K562 (cell line): ENCODE measurements around the gene CNTF. TPM values are rescaled to one million over a fixed set of nuclear protein-coding genes. Genes with fewer than 3 reads are reported as not detected.

Experiments used
- ATAC-seq: fragments of 200-7000 bp; cut with Tn5 transposase; 3 replicates; pipeline ENCODE4 v1.9.1; 2020; ENCODE audit warnings: moderate library complexity
- BruUV-seq: library from RNA; stranded (reverse); fragments of 400-500 nt; replicated peaks from 2 replicates; lab custom pipeline; 2021; lab: Mats Ljungman, UMichigan
- CTCF ChIA-PET: fragments of 300-600 bp; formaldehyde crosslinking; extraction: SDS; loops from one replicate; lab custom pipeline; 2021; ENCODE audit warnings: low intra/inter-chr PET ratio; lab: Yijun Ruan, JAX
- POLR2A ChIA-PET: fragments of 300-600, 350-650 bp; sonication (Branson Sonifier 250); formaldehyde crosslinking; extraction: SDS; loops from one replicate; lab custom pipeline; 2021; ENCODE audit warnings: antibody characterized with exemption, inconsistent platforms; lab: Yijun Ruan, JAX
- DNase-seq, 4 experiments: peaks; one replicate each; pipeline versions ENCODE4 v3.0.0 to v3.0.0-alpha.2; 2011 to 2018; ENCODE audit warnings: low spot score in 3 of 4, mixed read lengths in 3 of 4; ENCODE audit errors: extremely low read depth in 1 of 4
- FAIRE-seq: peaks from 2 replicates; lab custom pipeline; 2011; peaks lifted over from hg19 to GRCh38; lab: Jason Lieb, UNC
- H2AFZ ChIP-seq: 2 replicates; pipeline ENCODE4 v1.6.0; 2011; ENCODE audit warnings: low read depth, low read length, control low read depth, inconsistent platforms
- H3K27ac ChIP-seq: fragments of 200-600 bp; 3 replicates; pipeline ENCODE4 v1.8.0; 2011; ENCODE audit warnings: low read depth, mild to moderate bottlenecking, control low read depth, inconsistent platforms, low read length, moderate library complexity, mixed read lengths; ENCODE audit errors: extremely low read depth
- H3K27me3 ChIP-seq, 2 experiments: fragments of 300-600 bp in 1 of 2; 2 replicates in 1 of 2; 3 replicates in 1 of 2; pipeline versions ENCODE4 v1.6.0 to v1.8.0; 2011; ENCODE audit warnings: inconsistent platforms in 2 of 2, low read length in 2 of 2, mild to moderate bottlenecking in 1 of 2, mixed read lengths in 1 of 2, moderate library complexity in 1 of 2; ENCODE audit not compliant: control insufficient read depth in 2 of 2, insufficient read depth in 2 of 2
- H3K36me3 ChIP-seq: fragments of 300-600 bp; 3 replicates; pipeline ENCODE4 v1.8.0; 2011; ENCODE audit warnings: mild to moderate bottlenecking, low read length, inconsistent platforms; ENCODE audit not compliant: control insufficient read depth, insufficient read depth
- H3K4me1 ChIP-seq, 2 experiments: fragments of 200-600 bp in 1 of 2; replicated peaks in 1 of 2; 2 replicates in 1 of 2; 3 replicates in 1 of 2; pipeline versions ENCODE4 v1.5.1 to v1.8.0; 2011; ENCODE audit warnings: inconsistent platforms in 2 of 2, low read length in 2 of 2, mild to moderate bottlenecking in 1 of 2, mixed read lengths in 1 of 2, moderate library complexity in 1 of 2; ENCODE audit not compliant: control insufficient read depth in 2 of 2, insufficient read depth in 2 of 2
- H3K4me2 ChIP-seq: 2 replicates; pipeline ENCODE4 v1.6.1; 2011; ENCODE audit warnings: low read length, control low read depth, inconsistent platforms, mixed read lengths; ENCODE audit not compliant: insufficient read depth
- H3K4me3 ChIP-seq: fragments of 200-600 bp; sonication (generic), shearing (Covaris generic); 2 replicates; pipeline ENCODE4 v1.5.1; 2016; ENCODE audit warnings: control low read depth, inconsistent platforms
- H3K79me2 ChIP-seq: fragments of 200-600 bp; 3 replicates; pipeline ENCODE4 v1.8.0; 2011; ENCODE audit warnings: low read length, inconsistent platforms; ENCODE audit not compliant: control insufficient read depth, insufficient read depth
- H3K9ac ChIP-seq, 2 experiments: 2 replicates each; pipeline versions ENCODE4 v1.6.0 to v1.6.1; 2011; ENCODE audit warnings: low read depth in 2 of 2, low read length in 2 of 2, control low read depth in 1 of 2, inconsistent platforms in 1 of 2, mild to moderate bottlenecking in 1 of 2, mixed read lengths in 1 of 2; ENCODE audit not compliant: insufficient read depth in 1 of 2
- H3K9me1 ChIP-seq: one replicate; pipeline ENCODE4 v1.6.0; 2011; ENCODE audit warnings: inconsistent platforms, mild to moderate bottlenecking, low read length, moderate library complexity; ENCODE audit not compliant: control insufficient read depth, insufficient read depth
- H3K9me3 ChIP-seq: replicated peaks from 2 replicates; pipeline ENCODE4 v1.5.1; 2011; ENCODE audit warnings: low read depth, low read length, inconsistent platforms; ENCODE audit not compliant: control insufficient read depth, insufficient read depth
- H4K20me1 ChIP-seq: replicated peaks from 2 replicates; pipeline ENCODE4 v1.6.1; 2011; ENCODE audit warnings: low read length, inconsistent platforms, mixed read lengths; ENCODE audit not compliant: control insufficient read depth, insufficient read depth
- C11orf30 ChIP-seq: fragments of 450-650 bp; IDR thresholded peaks from 2 replicates; pipeline ENCODE4 v1.6.1; 2016; ENCODE audit warnings: low read depth, mild to moderate bottlenecking
- CEBPB ChIP-seq: fragments of 450-650 bp; IDR thresholded peaks from 2 replicates; pipeline ENCODE4 v1.6.1; 2016; ENCODE audit warnings: missing genetic modification characterization, missing compliant biosample characterization
- CEBPG ChIP-seq, 3 experiments: fragments of 200-800 bp in 1 of 3; sonication (Bioruptor generic) in 1 of 3; sonication (generic) in 1 of 3; formaldehyde crosslinking in 1 of 3; IDR thresholded peaks in 2 of 3; conservative IDR thresholded peaks in 1 of 3; 2 replicates each; pipeline versions ENCODE4 v1.6.1 to v1.8.0; 2016 to 2022; ENCODE audit warnings: missing compliant biosample characterization in 2 of 3, missing genetic modification characterization in 2 of 3, mild to moderate bottlenecking in 1 of 3, missing genetic modification reagents in 1 of 3
- FOXJ2 ChIP-seq: fragments of 200-800 bp; sonication (Bioruptor generic); IDR thresholded peaks from 2 replicates; pipeline ENCODE4 v1.6.1; 2016; ENCODE audit warnings: missing genetic modification characterization, missing compliant biosample characterization
- FOXM1 ChIP-seq, 2 experiments: fragments of 450-650 bp in 1 of 2; sonication (generic) in 1 of 2; formaldehyde crosslinking in 1 of 2; IDR thresholded peaks; 2 replicates each; pipeline versions ENCODE4 v1.6.1 to v1.9.0; 2017 to 2022; ENCODE audit warnings: low read depth in 2 of 2, mild to moderate bottlenecking in 2 of 2, missing genetic modification reagents in 1 of 2, moderate library complexity in 1 of 2
- HINFP ChIP-seq: fragments of 450-650 bp; conservative IDR thresholded peaks from 2 replicates; pipeline ENCODE4 v1.6.1; 2016; ENCODE audit warnings: missing genetic modification characterization, low read depth, mild to moderate bottlenecking, control low read depth, missing compliant biosample characterization
- MAFF ChIP-seq: IDR thresholded peaks from 2 replicates; pipeline ENCODE4 v1.6.1; 2012; ENCODE audit warnings: low read length, improper control_type of control experiment
- MAFG ChIP-seq: fragments of 450-650 bp; conservative IDR thresholded peaks from 2 replicates; pipeline ENCODE4 v1.6.1; 2016; ENCODE audit warnings: missing genetic modification characterization, missing compliant biosample characterization
- MAFK ChIP-seq: IDR thresholded peaks from 2 replicates; pipeline ENCODE4 v1.6.1; 2011; ENCODE audit warnings: low read length, improper control_type of control experiment
- POLR2B ChIP-seq: fragments of 450-650 bp; IDR thresholded peaks from 2 replicates; pipeline ENCODE4 v1.6.1; 2018; ENCODE audit warnings: low read depth; ENCODE audit not compliant: partially characterized antibody
- TRIM24 ChIP-seq, 2 experiments: fragments of 450-650 bp; IDR thresholded peaks; 2 replicates each; pipeline ENCODE4 v1.6.1; 2016
- ZNF316 ChIP-seq: fragments of 450-650 bp; IDR thresholded peaks from 2 replicates; pipeline ENCODE4 v1.6.1; 2016
- ZNF668 ChIP-seq: fragments of 250-450 bp; sonication (Bioruptor Pico); IDR thresholded peaks from 2 replicates; pipeline ENCODE4 v1.8.0; 2022; ENCODE audit warnings: mild to moderate bottlenecking, inconsistent platforms
- WGBS: fragments of 100-300 bp; shearing (Covaris generic); methylation state at CpG from one replicate; pipeline ENCODE4 v1.1.6; 2016; ENCODE audit warnings: low coverage, mixed read lengths; ENCODE audit not compliant: insufficient coverage; ENCODE audit errors: missing lambda C conversion rate; 5-methylcytosine and 5-hydroxymethylcytosine counted together
- in situ Hi-C: fragments of 300-500 bp; cut with MboI; formaldehyde crosslinking; loops from 4 replicates; pipeline ENCODE4 v1.15.0; 2018; ENCODE audit warnings: inconsistent platforms, mixed read lengths
- intact Hi-C: fragments of 100-400 bp; cut with micrococcal nuclease; formaldehyde crosslinking; loops from 2 replicates; pipeline ENCODE4 v1.14.2; 2022
- polyA plus RNA-seq, 8 experiments: library from polyadenylated mRNA; depleted of rRNA in 4 of 8; stranded (reverse) in 5 of 8; unstranded in 3 of 8; fragments of >200 nt; fragmentation: Nextera tagmentation in 2 of 8; fragmentation: Illumina TruSeq in 1 of 8; extraction: Ambion mirVana in 2 of 8; extraction: Trizol in 1 of 8; gene quantifications; 2 replicates each; pipeline versions ENCODE4 v1.2.1 to v1.2.3, GENCODE V29; 2011 to 2014; ENCODE audit warnings: inconsistent platforms in 1 of 8, missing spikeins in 1 of 8
- total RNA-seq, 7 experiments: library from RNA; depleted of rRNA in 6 of 7; stranded (reverse); fragments of >200 nt in 6 of 7; fragmentation: Illumina TruSeq in 2 of 7; extraction: Trizol in 2 of 7; gene quantifications; 2 replicates each; pipeline versions ENCODE4 v1.2.1 to v1.2.3, GENCODE V29; 2011 to 2021; ENCODE audit warnings: low replicate concordance in 1 of 7
- TF ChIP-seq, protein P1 (sequence below): fragments of 250-450 bp; sonication (Bioruptor Pico); IDR thresholded peaks from 2 replicates; pipeline ENCODE4 v1.5.0; 2021; ENCODE audit warnings: mild to moderate bottlenecking, borderline replicate concordance

Gene CNTF
- total and polyA plus RNA-seq, 9 of the 15 experiments (the other 6 are each of a cell fraction or from before 2014, with no cell fraction given) = 0.17 to 5.0 (median 2.3) TPM

GRCh38 chr11:58625826-58626460 is 3.5 kb downstream of the CNTF start (continued):
- TF ChIP-seq, protein P1, sequence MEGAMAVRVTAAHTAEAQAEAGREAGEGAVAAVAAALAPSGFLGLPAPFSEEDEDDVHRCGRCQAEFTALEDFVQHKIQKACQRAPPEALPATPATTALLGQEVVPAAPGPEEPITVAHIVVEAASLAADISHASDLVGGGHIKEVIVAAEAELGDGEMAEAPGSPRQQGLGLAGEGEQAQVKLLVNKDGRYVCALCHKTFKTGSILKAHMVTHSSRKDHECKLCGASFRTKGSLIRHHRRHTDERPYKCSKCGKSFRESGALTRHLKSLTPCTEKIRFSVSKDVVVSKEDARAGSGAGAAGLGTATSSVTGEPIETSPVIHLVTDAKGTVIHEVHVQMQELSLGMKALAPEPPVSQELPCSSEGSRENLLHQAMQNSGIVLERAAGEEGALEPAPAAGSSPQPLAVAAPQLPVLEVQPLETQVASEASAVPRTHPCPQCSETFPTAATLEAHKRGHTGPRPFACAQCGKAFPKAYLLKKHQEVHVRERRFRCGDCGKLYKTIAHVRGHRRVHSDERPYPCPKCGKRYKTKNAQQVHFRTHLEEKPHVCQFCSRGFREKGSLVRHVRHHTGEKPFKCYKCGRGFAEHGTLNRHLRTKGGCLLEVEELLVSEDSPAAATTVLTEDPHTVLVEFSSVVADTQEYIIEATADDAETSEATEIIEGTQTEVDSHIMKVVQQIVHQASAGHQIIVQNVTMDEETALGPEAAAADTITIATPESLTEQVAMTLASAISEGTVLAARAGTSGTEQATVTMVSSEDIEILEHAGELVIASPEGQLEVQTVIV = no peak
- TF ChIP-seq HINFP = no peak
- no peak for TF ChIP-seq FOXJ2 (tag)

GRCh38 chr11:58626934-58627483 is 4.5 kb downstream of the CNTF start:
- no peaks in the 10 kb centered on the region for H3K9me3 ChIP-seq
- H3K27me3 ChIP-seq = no peaks in the 10 kb centered on the region
- ChIA-PET CTCF (interaction anchor here (0.8 kb wide), 1 partner anchor 49 kb away, joined by 3 read pairs; no protein-coding TSS in a partner anchor), POLR2A (no interaction called here)
- no peaks in the 10 kb centered on the region for H3K4me1 ChIP-seq
- in situ Hi-C loops (loop anchor here (25.0 kb wide), 1 partner anchor 510 kb away; the partner anchor contains the start of gene FAM111A), intact Hi-C loops (no loop called here)
- H3K9me1 ChIP-seq = no peaks in the 10 kb centered on the region
- no peak overlapping the region for H3K27ac ChIP-seq
- H3K79me2 ChIP-seq = no peaks in the 10 kb centered on the region
- no peak overlapping the region for H3K4me2 ChIP-seq
- H3K9ac ChIP-seq = no peak overlapping the region
- ATAC-seq (no peak), FAIRE-seq (no peak), DNase-seq (no peak)
- H3K4me3 ChIP-seq = no peak overlapping the region
- 75% methylated on average over 4 of the region's 4 CpGs for WGBS
- no peaks in the 10 kb centered on the region for H4K20me1 ChIP-seq
- BruUV-seq = no TSS peak
- no peak overlapping the region for H2AFZ ChIP-seq
- H3K36me3 ChIP-seq = peaks cover 58% of the 10 kb centered on the region
- TF ChIP-seq MAFG (tag) (peak; percentile 85), MAFF (peak; percentile 73), FOXM1 (IDR thresholded peaks at IDR 0.05; ENCODE audit: low read depth) (no peak), FOXM1 (CRISPR knock-in tag; IDR thresholded peaks at IDR 0.05; ENCODE audit: low read depth) (no peak), C11orf30 (peak; percentile 84), CEBPB (0 out of 2 replicates have a peak, but pooled peaks have one; percentile 18), ZNF316 (peak; percentile 94), CEBPG (CRISPR knock-in tag; IDR thresholded peaks at IDR 0.05) (peak; percentile 48; the same call in 1 of the 2 replicates), CEBPG (tag; conservative IDR thresholded peaks at IDR 0.05 in 1 of 2, IDR thresholded peaks at IDR 0.05 in 1 of 2) (peak; percentile 63 to 76; a peak in 3 of 4 replicates), ZNF668 (no peak), POLR2B (peak; percentile 27), TRIM24 (IDR thresholded peaks at IDR 0.05) (peak in 1 of 2 experiments; percentile 23; a peak in 1 of 4 replicates), MAFK (peak; percentile 90)
